Measurements from ENCODE around the gene PLPP7.
A peak's percentile ranks its signal among the peaks of the same experiment; 100 is the strongest.

Gene PLPP7

DNA sequence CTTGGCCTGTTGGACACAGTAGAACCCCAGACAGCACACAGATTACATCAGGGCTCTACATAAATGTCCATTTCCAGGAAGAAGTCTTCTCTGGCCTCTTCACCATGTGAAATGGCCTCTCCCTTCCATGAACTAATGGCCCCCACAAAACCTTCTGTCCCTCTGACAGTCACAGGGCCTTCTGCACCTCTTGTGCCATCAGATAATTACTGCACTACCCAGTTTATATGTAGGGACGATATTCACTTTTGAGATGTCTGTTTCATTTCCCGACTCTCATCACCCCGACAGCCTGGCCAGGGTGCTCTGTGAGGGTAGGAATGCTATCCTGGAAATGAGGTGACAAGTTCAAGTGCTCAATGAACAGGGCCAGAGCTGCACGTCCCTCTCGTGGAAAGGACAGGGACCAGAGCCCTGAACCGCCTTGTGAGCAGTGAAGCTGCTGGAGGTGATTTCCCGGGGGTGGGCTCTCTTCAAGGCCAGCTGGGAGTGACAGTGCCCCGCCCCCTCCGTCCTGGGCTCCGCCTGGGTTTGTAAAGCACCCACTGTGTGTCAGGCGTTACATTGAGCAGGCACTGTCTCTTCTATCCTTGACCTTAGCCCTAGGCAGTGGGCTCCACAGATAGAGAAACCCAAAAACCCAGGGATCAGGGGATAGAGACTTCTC, 10.2 kb upstream of the PLPP7 start:
- H3K9ac ChIP-seq (ENCODE audit: low read length) = no peak overlapping the region
- no peaks in the 10 kb centered on the region for H3K9me3 ChIP-seq (ENCODE audit: control insufficient read depth, low read length)
- no peak overlapping the region for H3K4me3 ChIP-seq (ENCODE audit: low read length)
- H3K27me3 ChIP-seq (ENCODE audit: control insufficient read depth, insufficient read depth, low read length) = peaks cover 58% of the 10 kb centered on the region
- no peaks in the 10 kb centered on the region for H3K36me3 ChIP-seq (ENCODE audit: control insufficient read depth, insufficient read depth, low read length)
- peaks cover 10% of the 10 kb centered on the region for H3K4me1 ChIP-seq (ENCODE audit: control insufficient read depth, insufficient read depth, low read length)

DNA sequence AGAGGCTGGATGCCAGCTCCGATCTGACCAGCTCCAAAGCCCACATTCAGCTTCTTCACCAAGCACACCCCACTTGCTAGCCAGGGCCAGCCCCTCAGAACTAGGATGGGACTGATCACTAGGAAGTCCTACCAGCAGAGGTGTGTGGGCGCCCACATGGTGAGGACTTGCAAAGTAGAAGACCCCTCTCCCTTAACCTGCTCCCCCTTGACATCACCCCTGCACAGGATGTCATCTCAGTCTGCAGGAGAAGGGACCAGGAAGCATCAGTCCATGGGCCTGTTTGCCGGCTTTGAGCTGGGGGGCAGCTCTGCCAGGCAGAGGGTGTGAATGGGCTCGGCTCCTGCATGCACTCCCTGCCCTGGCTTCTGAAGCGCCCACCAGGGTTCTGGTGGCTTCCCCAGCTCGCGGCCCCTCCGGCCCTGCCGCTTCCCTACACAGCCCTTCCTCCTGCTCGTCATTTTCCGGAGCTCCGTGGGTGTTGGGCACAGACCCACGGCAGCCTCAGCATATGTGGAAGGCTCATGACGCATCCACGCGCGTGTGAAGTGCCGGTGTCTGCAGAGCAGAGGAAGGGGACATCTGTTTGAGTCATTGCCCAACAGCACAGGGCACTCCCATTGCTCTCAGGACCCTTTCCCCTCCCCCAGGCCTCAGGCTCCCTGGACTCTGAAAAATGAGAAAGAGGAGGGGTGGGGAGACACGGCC, 9.5 kb upstream of the PLPP7 start:
- peaks cover 10% of the 10 kb centered on the region for H3K4me1 ChIP-seq (ENCODE audit: control insufficient read depth, insufficient read depth, low read length)
- no peaks in the 10 kb centered on the region for H3K36me3 ChIP-seq (ENCODE audit: control insufficient read depth, insufficient read depth, low read length)
- no peak overlapping the region for H3K9ac ChIP-seq (ENCODE audit: low read length)
- H3K4me3 ChIP-seq (ENCODE audit: low read length) = no peak overlapping the region
- H3K27me3 ChIP-seq (ENCODE audit: control insufficient read depth, insufficient read depth, low read length) = peaks cover 58% of the 10 kb centered on the region
- no peaks in the 10 kb centered on the region for H3K9me3 ChIP-seq (ENCODE audit: control insufficient read depth, low read length)

GRCh38 chr9:131280660-131281059, 8.9 kb upstream of the PLPP7 start:
- H3K27me3 ChIP-seq (ENCODE audit: control insufficient read depth, insufficient read depth, low read length) = peaks cover 54% of the 10 kb centered on the region
- H3K36me3 ChIP-seq (ENCODE audit: control insufficient read depth, insufficient read depth, low read length) = no peaks in the 10 kb centered on the region
- H3K4me3 ChIP-seq (ENCODE audit: low read length) = no peak overlapping the region
- H3K4me1 ChIP-seq (ENCODE audit: control insufficient read depth, insufficient read depth, low read length) = peaks cover 10% of the 10 kb centered on the region
- no peak overlapping the region for H3K9ac ChIP-seq (ENCODE audit: low read length)
- H3K9me3 ChIP-seq (ENCODE audit: control insufficient read depth, low read length) = no peaks in the 10 kb centered on the region

DNA sequence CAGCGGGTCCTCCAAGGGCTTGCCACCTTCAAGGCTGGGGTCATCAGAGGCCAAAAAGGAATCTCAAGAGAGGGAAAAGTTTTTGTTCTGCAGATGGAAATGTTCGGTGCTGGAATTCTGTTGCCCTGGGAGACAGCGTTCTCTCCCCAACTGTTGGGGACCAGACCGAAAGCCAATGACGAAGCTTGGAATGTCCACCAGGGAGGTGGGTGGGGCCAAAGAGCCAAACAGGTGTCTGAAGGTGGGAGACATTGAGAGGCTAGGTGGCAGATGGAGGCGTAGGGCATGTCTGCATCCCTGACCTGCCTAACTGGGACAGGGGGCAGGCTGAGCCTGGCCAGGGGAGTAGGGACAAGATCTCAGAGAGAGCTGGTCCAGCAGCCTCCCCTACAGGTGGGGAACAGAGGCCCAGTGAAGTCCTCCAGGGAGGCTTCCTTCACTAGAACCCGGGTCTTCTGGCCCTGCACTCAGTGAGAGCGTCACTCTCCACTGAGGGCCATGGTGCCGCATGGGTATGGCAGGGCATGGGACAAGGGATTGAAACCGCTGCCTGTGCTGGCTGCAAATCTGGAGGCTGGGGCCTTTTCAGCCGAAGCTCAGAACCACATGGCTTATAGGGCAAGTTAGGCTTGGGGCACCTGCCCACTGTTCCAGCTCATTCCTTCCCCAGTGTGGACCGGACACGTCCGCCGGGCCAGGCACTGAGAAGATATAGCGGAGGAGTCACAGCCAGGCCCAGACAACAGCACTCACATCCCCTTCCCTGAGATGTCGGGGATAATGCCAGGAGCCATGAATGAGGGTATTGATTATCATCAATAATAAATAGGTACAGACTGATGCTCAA, 8.2 kb upstream of the PLPP7 start:
- Histone ChIP-seq H3K9me3 (ENCODE audit: control insufficient read depth, low read length) (no peaks in the 10 kb centered on the region), H3K36me3 (ENCODE audit: control insufficient read depth, insufficient read depth, low read length) (no peaks in the 10 kb centered on the region), H3K9ac (ENCODE audit: low read length) (no peak overlapping the region), H3K27me3 (ENCODE audit: control insufficient read depth, insufficient read depth, low read length) (peaks cover 48% of the 10 kb centered on the region), H3K4me3 (ENCODE audit: low read length) (no peak overlapping the region), H3K4me1 (ENCODE audit: control insufficient read depth, insufficient read depth, low read length) (peaks cover 10% of the 10 kb centered on the region)

GRCh38 chr9:131282175-131282574, 7.3 kb upstream of the PLPP7 start:
- Histone ChIP-seq H3K4me1 (ENCODE audit: control insufficient read depth, insufficient read depth, low read length) (peaks cover 10% of the 10 kb centered on the region), H3K27me3 (ENCODE audit: control insufficient read depth, insufficient read depth, low read length) (peaks cover 43% of the 10 kb centered on the region), H3K36me3 (ENCODE audit: control insufficient read depth, insufficient read depth, low read length) (no peaks in the 10 kb centered on the region), H3K9me3 (ENCODE audit: control insufficient read depth, low read length) (no peaks in the 10 kb centered on the region), H3K4me3 (ENCODE audit: low read length) (no peak overlapping the region), H3K9ac (ENCODE audit: low read length) (no peak overlapping the region)

DNA sequence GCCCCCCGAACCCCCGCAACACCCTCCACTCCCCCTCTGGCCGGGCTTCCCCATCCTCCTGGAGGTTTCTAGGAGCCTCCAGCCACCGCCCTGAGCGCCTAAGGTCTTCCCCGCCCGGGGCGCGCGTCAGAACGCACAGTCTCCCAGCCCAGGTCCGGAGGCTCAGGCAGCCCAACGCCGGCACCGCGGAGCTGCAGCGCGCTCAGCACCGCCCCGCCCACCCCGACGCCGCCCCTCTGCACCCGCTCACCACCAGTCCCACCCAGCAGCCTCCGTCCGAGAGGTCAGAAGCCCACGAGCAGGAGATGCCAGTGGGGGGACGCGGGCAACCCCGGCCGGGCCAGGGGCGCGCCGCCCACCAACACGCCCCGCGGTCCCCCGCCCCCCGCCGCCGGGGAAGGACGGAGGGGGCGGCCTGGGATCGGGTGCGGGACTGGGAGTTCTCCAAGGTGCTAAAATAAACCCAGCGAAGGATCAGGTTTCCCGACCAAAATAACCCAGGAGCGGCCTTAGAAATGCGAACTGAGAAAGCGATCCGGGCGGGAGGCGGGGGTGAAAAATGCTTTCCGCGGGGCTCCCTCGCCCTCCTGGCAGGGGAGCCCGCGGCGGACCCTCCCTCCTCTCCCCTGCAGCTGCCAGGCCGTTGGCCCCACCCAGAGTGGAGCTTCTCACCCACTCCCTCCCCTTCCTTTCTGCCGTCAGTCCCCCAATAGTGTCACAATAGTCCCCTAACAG, 6.7 kb upstream of the PLPP7 start:
- H3K4me1 ChIP-seq (ENCODE audit: control insufficient read depth, insufficient read depth, low read length) = peaks cover 10% of the 10 kb centered on the region
- no peaks in the 10 kb centered on the region for H3K36me3 ChIP-seq (ENCODE audit: control insufficient read depth, insufficient read depth, low read length)
- H3K9ac ChIP-seq (ENCODE audit: low read length) = no peak overlapping the region
- no peak overlapping the region for H3K4me3 ChIP-seq (ENCODE audit: low read length)
- peaks cover 42% of the 10 kb centered on the region for H3K27me3 ChIP-seq (ENCODE audit: control insufficient read depth, insufficient read depth, low read length)
- no peaks in the 10 kb centered on the region for H3K9me3 ChIP-seq (ENCODE audit: control insufficient read depth, low read length)

GRCh38 chr9:131284856-131285255, 4.7 kb upstream of the PLPP7 start:
- no peaks in the 10 kb centered on the region for H3K36me3 ChIP-seq (ENCODE audit: control insufficient read depth, insufficient read depth, low read length)
- H3K27me3 ChIP-seq (ENCODE audit: control insufficient read depth, insufficient read depth, low read length) = peaks cover 32% of the 10 kb centered on the region
- no peaks in the 10 kb centered on the region for H3K4me1 ChIP-seq (ENCODE audit: control insufficient read depth, insufficient read depth, low read length)
- H3K9ac ChIP-seq (ENCODE audit: low read length) = no peak overlapping the region
- no peak overlapping the region for H3K4me3 ChIP-seq (ENCODE audit: low read length)
- H3K9me3 ChIP-seq (ENCODE audit: control insufficient read depth, low read length) = no peaks in the 10 kb centered on the region

DNA sequence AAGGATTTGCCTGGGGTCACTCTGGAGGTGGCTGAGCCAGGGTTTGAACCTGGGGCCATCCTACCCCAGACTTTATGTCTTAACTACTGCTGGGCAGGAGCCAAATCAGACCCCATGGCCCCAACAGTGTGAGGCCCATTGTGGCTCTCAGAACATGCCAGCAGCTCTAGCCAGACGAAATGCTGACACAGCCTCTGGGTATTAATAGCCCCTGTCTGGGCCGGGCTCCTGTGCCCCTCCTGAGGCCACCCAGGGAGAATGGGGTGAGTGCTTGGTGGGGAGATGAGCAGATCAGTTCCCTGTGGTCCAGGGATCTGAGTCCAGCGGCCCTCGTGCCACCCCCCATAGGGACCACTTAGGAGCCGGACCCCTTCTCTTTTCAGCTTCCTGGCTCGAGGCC, 2.2 kb upstream of the PLPP7 start:
- H3K9ac ChIP-seq (ENCODE audit: low read length) = no peak overlapping the region

DNA sequence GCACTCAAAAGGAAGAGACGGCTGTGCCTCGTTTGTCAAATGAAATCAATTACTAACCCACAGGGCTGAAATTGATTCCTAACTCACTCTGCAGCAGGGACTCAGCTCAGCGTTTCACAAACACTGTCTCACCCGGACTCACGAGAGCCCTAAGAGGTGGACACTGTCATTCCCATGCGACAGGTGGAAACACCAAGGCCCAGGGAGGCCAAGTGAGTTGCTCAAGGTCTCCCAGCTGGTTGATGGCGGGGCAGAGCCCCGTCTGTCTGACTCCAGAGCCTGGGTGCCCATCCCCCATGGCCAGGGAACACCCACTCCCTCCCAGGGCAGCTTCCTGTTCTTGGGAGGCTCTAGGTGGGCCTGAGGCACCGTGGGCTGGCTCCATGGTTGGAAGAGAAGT, 1.3 kb upstream of the PLPP7 start:
- Histone ChIP-seq H3K9me3 (ENCODE audit: control insufficient read depth, low read length) (no peaks in the 10 kb centered on the region), H3K4me3 (ENCODE audit: low read length) (no peak overlapping the region), H3K4me1 (ENCODE audit: control insufficient read depth, insufficient read depth, low read length) (no peaks in the 10 kb centered on the region), H3K9ac (ENCODE audit: low read length) (no peak overlapping the region), H3K27me3 (ENCODE audit: control insufficient read depth, insufficient read depth, low read length) (peaks cover 2% of the 10 kb centered on the region), H3K36me3 (ENCODE audit: control insufficient read depth, insufficient read depth, low read length) (no peaks in the 10 kb centered on the region)

More for the DNA sequence above, 2.2 kb upstream of the PLPP7 start:
- Histone ChIP-seq H3K36me3 (ENCODE audit: control insufficient read depth, insufficient read depth, low read length) (no peaks in the 10 kb centered on the region), H3K27me3 (ENCODE audit: control insufficient read depth, insufficient read depth, low read length) (peaks cover 10% of the 10 kb centered on the region), H3K9me3 (ENCODE audit: control insufficient read depth, low read length) (no peaks in the 10 kb centered on the region), H3K4me3 (ENCODE audit: low read length) (no peak overlapping the region), H3K4me1 (ENCODE audit: control insufficient read depth, insufficient read depth, low read length) (no peaks in the 10 kb centered on the region)

- Histone ChIP-seq H3K9ac (ENCODE audit: low read length) (peak overlapping the region; percentile 57), H3K9me3 (ENCODE audit: control insufficient read depth, low read length) (no peaks in the 10 kb centered on the region), H3K4me3 (ENCODE audit: low read length) (peak overlapping the region; percentile 8), H3K27me3 (ENCODE audit: control insufficient read depth, insufficient read depth, low read length) (no peaks in the 10 kb centered on the region), H3K4me1 (ENCODE audit: control insufficient read depth, insufficient read depth, low read length) (no peaks in the 10 kb centered on the region), H3K36me3 (ENCODE audit: control insufficient read depth, insufficient read depth, low read length) (no peaks in the 10 kb centered on the region)
Observed at GRCh38 chr9:131290036-131290766, 678 bp downstream of the PLPP7 start.

- Histone ChIP-seq H3K9ac (ENCODE audit: low read length) (no peak overlapping the region), H3K36me3 (ENCODE audit: control insufficient read depth, insufficient read depth, low read length) (no peaks in the 10 kb centered on the region), H3K9me3 (ENCODE audit: control insufficient read depth, low read length) (no peaks in the 10 kb centered on the region), H3K27me3 (ENCODE audit: control insufficient read depth, insufficient read depth, low read length) (no peaks in the 10 kb centered on the region), H3K4me1 (ENCODE audit: control insufficient read depth, insufficient read depth, low read length) (no peaks in the 10 kb centered on the region), H3K4me3 (ENCODE audit: low read length) (no peak overlapping the region)
Observed at GRCh38 chr9:131290767-131291370, 1.3 kb downstream of the PLPP7 start.
